Neutrophil (primary cell): ENCODE measurements around the gene TIAM1.

ENCODE experiments used
- H3K27ac ChIP-seq: fragments of 200-600 bp; sonication (generic); 2 replicates; pipeline ENCODE4 v1.5.1; 2016; ENCODE audit warnings: mild to moderate bottlenecking, moderate library complexity
- H3K27me3 ChIP-seq: fragments of 200-600 bp; sonication (generic); 2 replicates; pipeline ENCODE4 v1.6.0; 2016; ENCODE audit warnings: mild to moderate bottlenecking
- H3K36me3 ChIP-seq: fragments of 200-600 bp; sonication (generic); 2 replicates; pipeline ENCODE4 v1.5.1; 2017
- H3K4me1 ChIP-seq, 2 experiments: fragments of 200-600 bp in 1 of 2; sonication (generic) in 1 of 2; 1 replicate in 1 of 2; 2 replicates in 1 of 2; pipeline versions ENCODE4 v1.5.1 to v1.6.1; 2013 to 2016; ENCODE audit warnings: low read depth in 1 of 2, low read length in 1 of 2, mild to moderate bottlenecking in 1 of 2, moderate library complexity in 1 of 2; ENCODE audit not compliant: control insufficient read depth in 1 of 2, insufficient read depth in 1 of 2
- H3K4me3 ChIP-seq, 2 experiments: fragments of 200-600 bp in 1 of 2; sonication (generic) in 1 of 2; 1 replicate in 1 of 2; 2 replicates in 1 of 2; pipeline ENCODE4 v1.5.1; 2013 to 2016; ENCODE audit warnings: low read depth in 1 of 2, low read length in 1 of 2, mild to moderate bottlenecking in 1 of 2, moderate library complexity in 1 of 2
- H3K9me3 ChIP-seq: fragments of 200-600 bp; sonication (generic); 2 replicates; pipeline ENCODE4 v1.5.1; 2016
- TF ChIP-seq, protein P1 (sequence below): fragments of 200-600 bp; sonication (generic); IDR thresholded peaks from 2 replicates; pipeline ENCODE4 v1.5.1; 2016; ENCODE audit warnings: antibody characterized with exemption

Gene TIAM1

DNA sequence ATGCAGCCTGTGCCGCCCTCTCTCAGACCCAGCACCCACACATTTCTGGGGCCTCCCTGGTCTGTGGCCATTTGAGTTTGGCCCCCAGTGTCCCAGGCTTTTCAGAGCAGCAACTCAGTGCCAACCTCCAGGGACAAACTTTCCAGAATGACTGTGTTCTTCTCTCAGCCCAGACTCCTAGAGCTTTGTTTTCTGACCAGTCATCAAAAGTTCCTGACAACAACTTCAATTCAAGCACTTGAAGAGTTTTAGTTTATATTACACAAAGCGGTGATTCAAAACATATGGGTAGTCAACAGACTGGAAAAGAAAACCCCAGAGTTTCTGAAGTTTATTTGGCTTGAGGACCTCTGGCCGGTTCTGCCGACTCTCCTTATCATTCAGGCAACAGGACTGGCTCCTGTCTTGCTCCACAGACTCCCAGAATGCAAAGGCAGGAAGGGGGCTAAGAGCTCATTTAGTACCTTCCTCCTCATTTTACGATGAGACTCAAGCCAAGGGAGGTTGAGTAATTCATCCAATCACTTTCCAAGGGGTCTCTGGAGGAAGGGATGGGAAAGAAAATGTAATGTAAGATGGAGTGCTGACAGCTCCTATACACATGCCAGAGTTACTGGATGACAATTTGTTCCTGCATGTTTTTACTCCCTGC, 27.0 kb upstream of the TIAM1 start:
- H3K4me3 ChIP-seq, result no peak overlapping the region
- H3K4me1 ChIP-seq, result no peaks in the 10 kb centered on the region
- H3K27ac ChIP-seq, result no peak overlapping the region
- H3K36me3 ChIP-seq, result no peaks in the 10 kb centered on the region
- no peaks in the 10 kb centered on the region for H3K27me3 ChIP-seq
- no peaks in the 10 kb centered on the region for H3K9me3 ChIP-seq
- TF ChIP-seq, protein P1, sequence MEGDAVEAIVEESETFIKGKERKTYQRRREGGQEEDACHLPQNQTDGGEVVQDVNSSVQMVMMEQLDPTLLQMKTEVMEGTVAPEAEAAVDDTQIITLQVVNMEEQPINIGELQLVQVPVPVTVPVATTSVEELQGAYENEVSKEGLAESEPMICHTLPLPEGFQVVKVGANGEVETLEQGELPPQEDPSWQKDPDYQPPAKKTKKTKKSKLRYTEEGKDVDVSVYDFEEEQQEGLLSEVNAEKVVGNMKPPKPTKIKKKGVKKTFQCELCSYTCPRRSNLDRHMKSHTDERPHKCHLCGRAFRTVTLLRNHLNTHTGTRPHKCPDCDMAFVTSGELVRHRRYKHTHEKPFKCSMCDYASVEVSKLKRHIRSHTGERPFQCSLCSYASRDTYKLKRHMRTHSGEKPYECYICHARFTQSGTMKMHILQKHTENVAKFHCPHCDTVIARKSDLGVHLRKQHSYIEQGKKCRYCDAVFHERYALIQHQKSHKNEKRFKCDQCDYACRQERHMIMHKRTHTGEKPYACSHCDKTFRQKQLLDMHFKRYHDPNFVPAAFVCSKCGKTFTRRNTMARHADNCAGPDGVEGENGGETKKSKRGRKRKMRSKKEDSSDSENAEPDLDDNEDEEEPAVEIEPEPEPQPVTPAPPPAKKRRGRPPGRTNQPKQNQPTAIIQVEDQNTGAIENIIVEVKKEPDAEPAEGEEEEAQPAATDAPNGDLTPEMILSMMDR, result no peak

DNA sequence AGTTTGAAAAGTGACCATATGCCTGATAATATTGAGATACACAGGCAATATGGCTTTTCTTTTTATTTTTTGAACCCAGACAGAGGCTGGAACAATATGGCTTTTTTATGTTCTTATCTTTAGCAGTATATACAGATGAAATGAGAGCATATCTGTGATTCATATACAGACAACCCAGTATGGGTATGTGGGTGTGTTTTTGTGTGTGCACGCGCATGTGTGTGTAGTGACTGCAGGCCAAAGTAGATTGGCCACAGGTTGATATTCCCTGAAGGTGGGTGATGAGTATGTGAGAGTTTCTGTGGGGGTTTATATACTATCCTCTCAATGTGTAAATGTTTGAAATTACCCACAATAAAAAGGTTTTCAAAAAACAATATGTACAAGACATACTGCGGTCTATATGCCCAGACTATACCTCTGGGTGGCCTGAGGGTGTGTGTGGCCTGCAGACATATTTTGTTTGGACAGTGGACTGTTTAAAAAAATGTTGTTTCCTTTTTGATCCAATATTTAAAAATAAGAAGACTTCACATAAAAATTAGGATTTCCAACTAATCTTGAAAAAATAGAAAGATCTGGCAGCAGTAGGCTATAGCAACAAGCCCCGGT, 26.3 kb upstream of the TIAM1 start:
- H3K9me3 ChIP-seq, result no peaks in the 10 kb centered on the region
- no peaks in the 10 kb centered on the region for H3K36me3 ChIP-seq
- no peaks in the 10 kb centered on the region for H3K4me1 ChIP-seq
- TF ChIP-seq, protein P1, result no peak
- H3K4me3 ChIP-seq, result no peak overlapping the region
- H3K27ac ChIP-seq, result no peak overlapping the region
- no peaks in the 10 kb centered on the region for H3K27me3 ChIP-seq

DNA sequence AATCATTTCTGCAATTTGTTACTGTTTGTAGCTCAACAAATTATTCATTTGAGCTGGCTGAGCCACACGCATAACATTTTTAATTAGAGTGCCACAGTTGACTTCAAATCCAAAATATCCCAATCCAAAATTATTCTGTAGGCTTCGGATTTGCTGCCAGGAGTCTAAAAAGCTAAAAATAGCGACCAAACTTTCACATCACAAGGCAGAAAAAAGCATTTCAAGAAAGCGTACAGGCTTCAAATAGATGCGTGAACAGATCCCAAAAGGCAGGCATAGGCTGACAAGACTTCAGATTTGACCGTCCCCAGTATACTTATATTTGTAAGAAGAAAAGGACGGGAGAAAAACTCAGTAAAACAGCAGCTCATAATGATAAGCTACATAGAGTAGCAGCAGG, 24.3 kb upstream of the TIAM1 start:
- Histone ChIP-seq H3K27me3 (no peaks in the 10 kb centered on the region), H3K36me3 (no peaks in the 10 kb centered on the region), H3K4me1 (no peaks in the 10 kb centered on the region), H3K27ac (no peak overlapping the region), H3K4me3 (no peak overlapping the region), H3K9me3 (no peaks in the 10 kb centered on the region)
- TF ChIP-seq, protein P1, result no peak

DNA sequence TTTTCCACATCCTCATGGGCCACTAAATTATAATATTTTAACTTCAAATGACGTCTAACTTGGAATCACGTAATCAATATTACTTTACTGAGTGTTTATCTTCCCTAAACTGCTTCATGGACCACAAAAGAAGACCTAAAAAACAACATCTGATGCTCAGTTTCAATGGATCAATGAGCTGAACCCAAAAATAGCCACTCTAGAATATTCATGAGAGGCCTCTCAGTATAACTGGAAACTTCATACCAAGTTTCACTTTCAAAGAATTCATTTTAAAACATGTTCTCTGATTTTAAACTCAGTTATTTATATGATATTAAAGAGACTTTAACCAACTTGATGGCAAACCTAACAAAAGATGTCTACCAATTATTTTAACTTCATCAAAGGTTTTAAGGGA, 23.7 kb upstream of the TIAM1 start:
- Histone ChIP-seq H3K27me3 (no peaks in the 10 kb centered on the region), H3K4me1 (no peaks in the 10 kb centered on the region), H3K9me3 (no peaks in the 10 kb centered on the region), H3K4me3 (no peak overlapping the region), H3K36me3 (no peaks in the 10 kb centered on the region), H3K27ac (no peak overlapping the region)
- TF ChIP-seq, protein P1, result no peak

DNA sequence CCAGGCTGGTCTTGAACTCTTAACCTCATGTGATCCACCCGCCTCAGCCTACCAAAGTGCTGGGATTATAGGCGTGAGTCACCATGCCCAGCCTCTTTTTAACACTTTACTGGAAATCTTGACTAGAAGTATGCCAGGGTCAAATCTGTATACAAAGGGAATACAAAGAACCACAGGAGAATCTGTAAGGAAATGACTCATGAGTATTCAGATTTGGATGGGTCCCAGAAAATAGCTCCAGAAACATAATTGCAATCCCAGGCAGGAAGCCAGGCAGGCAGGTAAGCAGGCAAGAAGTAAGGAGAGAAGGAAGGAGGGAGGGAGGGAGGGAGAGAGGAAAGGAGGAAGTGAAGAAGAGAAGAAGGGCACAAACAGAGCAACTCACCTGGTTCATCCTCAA, 22.8 kb upstream of the TIAM1 start:
- Histone ChIP-seq H3K4me3 (no peak overlapping the region), H3K27ac (no peak overlapping the region), H3K9me3 (no peaks in the 10 kb centered on the region), H3K4me1 (no peaks in the 10 kb centered on the region), H3K27me3 (no peaks in the 10 kb centered on the region), H3K36me3 (no peaks in the 10 kb centered on the region)
- TF ChIP-seq, protein P1, result no peak
